ENCODE data around the gene MAST4.

Gene MAST4

DNA sequence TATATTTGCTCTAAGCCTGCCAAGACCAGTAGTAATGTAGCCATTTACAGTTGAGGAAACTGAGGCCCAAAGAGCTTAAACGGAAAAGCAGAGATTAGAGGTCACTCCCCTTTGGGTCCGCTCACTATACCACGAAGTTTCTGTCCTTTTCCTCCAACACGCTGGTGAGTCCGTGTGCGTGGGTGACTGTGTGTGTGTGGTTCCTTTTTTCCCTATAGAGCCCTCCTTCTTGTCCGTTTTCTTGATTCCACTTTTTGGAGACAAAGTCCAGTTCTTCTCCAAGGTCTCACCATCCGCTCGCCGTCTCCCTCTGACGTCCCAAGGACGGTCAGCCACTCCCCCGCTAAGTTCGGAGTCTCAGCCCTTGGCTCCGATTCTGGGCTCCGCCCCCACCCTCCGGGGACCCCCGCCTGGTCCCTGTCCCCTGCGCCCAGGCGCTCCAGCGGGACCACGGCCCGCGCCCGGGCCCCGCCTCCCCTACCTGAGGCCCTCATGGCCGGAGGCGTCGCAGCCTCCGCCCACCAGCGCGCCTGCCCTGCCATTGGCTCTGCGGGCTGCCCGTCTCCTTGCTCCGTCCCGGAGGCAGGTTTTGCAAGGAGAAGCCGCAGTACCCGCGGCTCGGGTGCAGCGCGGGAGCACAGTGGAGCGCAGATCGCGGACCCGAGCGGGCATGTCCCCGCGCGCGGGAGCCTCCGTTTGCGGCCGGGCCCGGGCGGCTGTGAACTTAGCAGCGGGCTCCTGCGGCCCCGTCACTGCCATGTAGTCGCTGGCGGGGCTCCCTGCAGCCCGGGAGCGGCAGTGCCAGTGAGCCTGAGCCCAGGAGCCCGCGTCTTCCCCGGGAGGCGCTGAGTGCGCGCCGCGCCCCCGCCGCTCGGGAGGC is at the start of gene MAST4:
TSS of gene MAST4 (plus strand) at position 638 of the 880 bp plus-strand sequence. CDS start 263 bp downstream, outside the sequence.
- peak; percentile 88 for DNase-seq (ENCODE audit: low spot score)

DNA sequence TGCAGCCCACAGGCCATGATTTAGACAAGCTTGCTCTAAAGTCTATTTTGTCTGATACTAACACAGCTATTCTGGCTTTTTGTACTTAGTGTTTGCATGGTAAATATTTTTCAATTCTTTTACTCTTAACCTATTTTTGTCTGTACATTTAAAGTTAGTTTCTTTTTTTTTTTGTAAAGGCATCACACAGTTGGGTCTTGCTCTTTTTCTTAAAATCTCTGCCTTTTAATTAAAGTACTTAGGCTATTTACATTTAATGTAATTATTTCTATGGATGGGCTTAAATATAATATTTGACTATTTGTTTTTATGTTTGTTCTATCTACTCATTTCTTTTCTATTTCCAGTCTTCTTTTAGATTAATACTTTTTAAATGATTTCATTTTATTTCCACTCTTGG is 49.7 kb upstream of the MAST4 start:
- no peak for DNase-seq (ENCODE audit: low spot score)

DNA sequence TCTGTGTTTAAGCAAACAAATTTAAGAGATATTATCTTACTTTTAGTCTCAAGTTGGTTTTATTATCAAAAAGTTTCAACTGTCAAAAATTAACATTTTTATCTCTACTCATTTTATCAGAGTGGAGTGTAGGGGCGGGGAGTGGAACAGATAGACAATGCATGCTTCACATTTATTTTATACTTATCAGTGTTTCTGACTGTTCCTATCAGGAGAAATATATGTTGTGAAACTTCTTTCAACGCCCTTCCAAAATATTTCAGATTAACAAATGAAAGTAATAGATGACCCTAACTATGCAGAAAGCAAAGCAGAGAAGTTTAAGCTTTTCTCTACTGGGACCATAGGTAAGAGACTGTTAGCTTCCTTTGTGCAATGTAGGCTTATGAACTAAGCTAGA is 44.9 kb upstream of the MAST4 start:
- DNase-seq (ENCODE audit: low spot score) = no peak

DNA sequence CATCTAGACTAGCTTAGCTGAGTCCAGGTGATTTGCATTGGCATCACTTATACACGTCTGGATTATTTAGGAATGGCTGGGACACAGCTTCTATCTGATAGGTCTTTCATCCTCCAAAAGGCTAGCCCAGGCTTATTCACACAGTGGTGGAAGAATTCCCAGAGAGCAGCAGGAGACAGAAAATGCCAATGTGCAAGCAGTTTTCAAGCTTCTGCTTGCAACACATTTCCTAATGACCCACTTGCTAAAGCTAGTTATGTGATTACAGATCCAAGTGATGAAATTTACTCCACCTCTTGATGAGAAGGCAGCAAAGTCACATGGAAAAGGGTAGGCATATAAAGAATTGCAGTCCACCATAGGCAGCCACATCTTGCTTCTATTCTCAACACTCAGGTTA is 44.2 kb upstream of the MAST4 start:
- DNase-seq (ENCODE audit: low spot score) = no peak

DNA sequence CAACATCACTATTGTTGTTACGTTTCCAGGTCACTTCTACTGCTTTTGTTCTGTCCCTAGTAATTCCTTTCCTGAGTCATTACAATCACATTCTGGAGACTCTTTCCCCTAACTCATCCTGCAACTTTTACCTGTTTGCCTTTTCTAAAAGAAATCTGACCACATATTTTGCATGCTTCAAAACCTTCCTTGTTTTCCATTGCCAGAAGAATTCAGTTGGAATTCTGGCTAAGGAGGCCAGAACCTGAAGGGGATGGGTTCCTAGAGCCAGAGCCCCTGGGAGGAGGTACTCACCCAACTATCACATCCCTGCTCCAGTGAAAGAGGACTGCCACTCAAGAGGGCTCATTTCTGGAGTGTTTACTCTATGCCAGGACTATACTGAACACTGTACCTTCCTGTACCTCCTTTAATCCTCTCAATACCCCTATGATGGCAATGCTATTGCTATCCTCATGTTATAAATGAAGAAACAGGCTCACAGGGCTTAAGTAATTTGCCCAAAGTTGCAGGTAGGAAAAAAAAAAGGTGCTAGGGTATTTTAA is 42.8 kb upstream of the MAST4 start:
- no peak for DNase-seq (ENCODE audit: low spot score)

DNA sequence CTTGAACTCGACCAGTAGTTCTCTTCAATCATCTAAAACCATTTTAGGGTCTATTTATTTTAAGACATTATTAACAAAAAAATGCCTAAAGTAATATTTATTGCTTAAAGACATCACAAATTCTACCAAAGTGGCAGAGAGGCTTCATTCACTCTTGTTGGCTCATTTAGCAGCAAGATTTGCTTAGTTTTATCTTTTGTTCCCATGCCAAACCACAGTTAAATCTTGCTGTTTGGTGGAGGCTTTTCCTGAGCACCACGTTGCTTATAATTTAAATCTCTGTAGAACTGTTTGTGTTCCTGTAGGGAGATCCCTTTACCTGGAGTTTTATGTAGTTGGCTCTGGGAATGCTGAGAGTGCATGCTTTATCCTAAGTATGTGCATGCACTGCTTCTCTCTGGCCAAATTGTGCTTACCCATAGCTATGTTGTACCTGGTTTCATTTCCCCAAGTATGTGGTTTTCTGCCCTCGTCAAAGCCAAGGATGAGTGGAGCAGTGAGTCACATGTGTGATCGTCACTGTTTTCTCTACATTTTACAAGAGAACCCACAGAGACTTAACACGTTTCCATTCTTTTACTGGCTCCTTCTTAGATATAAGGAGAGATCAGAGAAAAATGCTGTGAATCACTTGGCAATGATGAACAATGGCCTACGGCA is 42.1 kb upstream of the MAST4 start:
- no peak for DNase-seq (ENCODE audit: low spot score)

DNA sequence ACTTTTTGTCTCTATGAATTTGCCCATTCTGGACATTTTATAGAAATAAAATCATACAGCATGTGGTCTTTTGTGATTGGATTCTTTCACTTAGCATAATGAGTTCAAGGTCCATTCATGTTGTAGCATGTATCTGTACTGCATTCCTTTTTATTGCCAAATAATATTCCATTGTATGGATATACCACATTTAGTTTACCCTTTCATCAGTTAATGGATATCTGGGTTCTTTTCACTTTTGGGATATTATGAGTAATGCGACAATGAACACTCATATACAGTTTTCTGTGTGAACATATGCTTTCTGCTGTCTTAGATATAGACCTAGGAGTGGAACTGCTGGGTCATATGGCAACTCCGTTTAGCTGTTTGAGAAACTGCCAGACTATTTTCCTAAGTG is 41.3 kb upstream of the MAST4 start:
- no peak for DNase-seq (ENCODE audit: low spot score)

DNA sequence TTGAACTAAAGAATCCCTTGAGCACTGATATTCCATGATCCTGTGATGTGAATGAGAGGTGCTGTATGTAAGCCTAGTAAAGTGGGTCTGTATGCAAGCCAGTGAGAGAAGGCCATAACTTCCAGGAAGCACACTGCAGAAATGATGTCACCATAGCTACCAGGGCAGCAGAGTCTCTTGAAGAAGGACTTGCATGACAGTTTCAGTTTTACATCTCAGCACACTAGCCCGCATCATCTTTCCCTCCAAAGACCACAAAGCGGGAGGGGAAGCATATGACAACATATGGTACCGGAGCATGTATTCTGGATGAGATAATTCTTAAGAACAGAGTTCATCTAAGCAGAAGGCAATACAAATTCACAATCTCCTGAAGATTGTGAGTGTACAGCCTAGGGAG is 37.6 kb upstream of the MAST4 start:
- DNase-seq (ENCODE audit: low spot score) = no peak

DNA sequence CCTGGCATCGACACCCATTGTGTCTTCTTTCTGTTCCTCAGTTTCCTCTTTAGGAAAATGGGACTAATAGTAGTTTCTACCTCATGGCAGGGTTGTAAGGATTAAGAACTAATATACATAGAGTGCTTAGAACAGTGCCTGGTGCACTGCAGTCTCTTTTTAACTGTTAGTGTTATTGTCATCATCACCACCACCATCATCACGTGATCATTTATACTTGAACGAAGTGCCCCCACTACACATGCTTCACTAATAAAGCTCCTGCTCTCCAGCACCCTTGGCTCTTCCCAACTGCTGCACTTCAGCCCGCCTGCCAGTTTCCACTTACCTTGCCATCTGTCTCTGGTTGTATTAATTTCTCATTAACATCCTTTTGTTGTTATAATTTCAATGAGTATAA is 35.8 kb upstream of the MAST4 start:
- DNase-seq (ENCODE audit: low spot score) = no peak

DNA sequence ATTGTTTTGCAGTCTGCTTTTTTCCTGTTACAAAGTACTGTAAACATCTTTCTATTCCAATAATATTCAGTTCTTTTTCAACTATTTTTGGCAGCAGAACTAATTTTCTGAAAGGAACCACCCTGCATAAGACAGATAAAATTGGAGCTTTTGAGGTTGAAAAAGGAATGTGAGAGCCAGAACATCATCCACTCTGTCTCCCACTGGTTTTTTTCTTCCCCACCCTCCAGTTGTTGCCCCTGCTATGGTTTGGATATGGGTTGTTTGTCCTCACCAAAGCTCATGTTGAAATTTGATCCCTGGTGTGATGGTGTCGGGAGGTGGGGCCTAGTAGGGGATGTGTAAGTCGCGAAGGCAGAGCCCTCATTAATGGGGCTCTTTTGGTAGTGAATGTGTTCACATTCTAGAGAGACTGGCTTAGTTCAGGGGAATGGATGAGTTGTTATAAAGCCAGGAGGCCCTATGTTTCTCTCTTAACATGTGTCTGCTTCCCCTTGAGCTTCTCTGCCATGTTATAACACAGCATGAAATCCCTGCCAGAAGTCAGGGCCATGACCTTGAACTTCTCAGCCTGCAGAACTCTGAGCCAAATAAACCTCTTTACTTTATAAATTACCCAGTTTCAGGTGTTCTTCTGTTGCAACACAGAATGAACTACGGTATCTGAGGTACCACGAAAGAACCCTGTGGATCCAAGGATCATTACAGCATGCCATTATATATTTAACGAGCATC is 34.8 kb upstream of the MAST4 start:
- DNase-seq (ENCODE audit: low spot score) = no peak

DNA sequence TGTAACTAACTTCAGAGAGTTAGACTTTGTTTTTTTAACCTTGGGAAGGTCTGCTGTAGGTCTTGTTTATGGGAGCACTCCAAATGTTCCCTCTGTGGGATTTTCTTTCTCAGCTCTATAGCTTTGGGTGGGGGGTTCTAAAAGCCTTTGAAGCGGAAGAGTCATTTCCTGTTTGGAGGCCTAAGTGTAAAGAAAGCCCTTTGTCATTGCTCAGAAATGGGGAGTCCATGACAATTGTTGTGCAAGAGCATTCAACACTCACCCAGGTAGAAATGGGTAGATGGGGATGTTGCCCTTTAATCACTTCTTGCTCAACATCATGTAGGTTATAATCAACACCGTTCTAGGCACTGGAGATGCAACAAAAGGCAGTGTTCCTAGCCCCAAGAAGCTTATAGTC is 30.3 kb upstream of the MAST4 start:
- DNase-seq (ENCODE audit: low spot score) = no peak

DNA sequence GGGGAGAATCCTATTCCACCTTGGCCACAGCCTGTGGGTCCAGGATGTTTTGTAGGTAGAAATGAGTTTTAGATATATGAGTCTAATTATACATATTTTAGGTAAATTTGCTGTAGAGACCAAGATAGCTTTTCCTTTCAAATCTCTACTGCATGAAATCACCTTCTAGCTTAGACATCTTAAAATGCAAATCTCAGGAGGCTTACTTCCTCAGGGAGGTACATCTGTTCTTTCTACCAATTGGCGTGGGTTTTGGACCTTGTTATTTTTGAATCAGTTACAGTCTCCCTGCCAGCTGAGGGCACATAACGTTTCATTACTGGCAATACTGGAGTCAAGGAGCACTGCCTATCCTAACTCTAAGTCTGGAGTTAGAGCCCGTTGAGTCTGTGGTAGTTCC is 28.7 kb upstream of the MAST4 start:
- no peak for DNase-seq (ENCODE audit: low spot score)

DNA sequence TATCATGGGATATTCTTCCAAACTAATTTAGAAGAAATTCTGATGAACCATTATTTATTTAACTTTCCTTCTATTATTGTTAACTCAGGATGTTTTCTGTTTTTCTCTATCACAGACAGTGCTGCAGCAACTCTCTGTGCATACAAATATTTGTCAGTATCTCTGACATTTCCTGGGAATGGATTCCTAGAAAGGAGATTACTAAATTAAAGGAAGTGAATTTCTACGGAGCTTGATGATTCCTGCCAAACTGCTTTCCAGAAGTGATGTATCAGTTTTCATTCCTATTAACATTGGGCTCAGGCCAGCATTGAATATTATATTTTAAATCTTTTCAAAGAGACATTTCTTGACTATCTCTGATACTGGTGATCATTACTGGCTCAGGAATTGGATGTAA is 26.0 kb upstream of the MAST4 start:
- no peak for DNase-seq (ENCODE audit: low spot score)

DNA sequence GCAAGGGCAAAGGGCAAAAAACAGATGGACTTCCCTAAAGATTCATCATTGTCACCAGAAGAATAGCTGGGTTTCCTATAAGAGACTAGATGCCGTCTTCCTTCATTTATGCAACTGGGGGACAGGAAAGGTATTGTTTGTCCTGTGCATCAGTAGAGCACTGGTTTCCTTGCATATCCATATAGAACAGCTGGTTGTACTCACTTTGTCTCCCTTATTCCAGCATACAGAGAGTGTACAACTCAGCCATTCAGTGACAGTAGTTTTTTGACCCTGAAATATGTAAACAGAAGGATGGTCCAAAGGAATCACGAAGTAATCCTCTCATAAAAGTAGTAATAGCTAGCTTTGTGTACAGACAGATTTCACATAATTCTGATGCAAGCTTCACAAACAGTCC is 22.5 kb upstream of the MAST4 start:
- DNase-seq (ENCODE audit: low spot score) = no peak

DNA sequence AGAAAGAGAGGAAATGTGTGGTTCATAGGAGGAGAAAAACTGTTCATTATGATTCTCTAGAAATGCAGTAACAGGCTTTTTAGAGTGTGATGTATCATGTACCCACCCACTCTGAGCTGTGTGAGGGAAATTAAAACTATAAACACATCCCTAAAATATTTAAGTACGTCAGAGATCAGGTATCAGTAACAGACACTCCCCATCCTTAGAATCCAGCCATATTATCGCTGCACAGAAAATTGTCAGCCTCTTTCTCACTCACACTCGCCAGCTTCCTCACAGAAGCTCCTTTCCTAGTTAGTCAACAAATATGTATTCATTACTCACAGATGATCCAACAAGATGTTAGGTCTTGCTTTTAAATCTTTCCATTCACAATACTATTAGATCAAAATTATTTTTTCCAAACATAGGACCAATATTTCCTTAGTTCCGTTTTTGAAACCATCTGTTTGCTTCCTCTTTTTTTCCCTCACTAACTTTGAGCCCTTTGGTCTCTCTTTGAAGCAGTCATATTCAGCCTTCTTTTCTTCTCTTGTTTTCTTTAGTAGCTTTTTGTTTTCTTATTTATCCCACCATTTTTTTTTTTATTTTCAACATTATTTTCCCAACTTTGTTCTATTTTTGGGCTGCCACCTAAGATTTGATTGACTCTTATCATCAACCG is 13.6 kb upstream of the MAST4 start:
- DNase-seq (ENCODE audit: low spot score) = no peak

DNA sequence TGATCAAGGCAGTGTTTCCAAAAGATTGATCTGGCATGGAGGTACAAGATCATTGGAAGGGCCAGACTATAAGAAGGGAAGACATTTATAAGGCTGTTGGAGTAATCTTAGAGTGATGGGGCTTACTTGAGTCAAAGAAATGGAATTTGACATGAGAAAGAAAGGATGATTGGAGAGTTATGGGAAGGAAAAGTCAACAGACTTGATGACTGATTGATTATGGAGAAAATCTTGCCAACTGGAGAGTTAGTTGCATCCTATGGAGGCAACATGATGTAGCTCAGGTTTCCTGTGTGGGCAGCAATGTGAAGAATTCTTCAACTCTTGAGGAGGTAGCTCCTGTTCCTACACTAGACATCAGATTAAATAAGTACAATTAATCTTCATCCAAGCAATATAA is 10.9 kb upstream of the MAST4 start:
- no peak for DNase-seq (ENCODE audit: low spot score)

DNA sequence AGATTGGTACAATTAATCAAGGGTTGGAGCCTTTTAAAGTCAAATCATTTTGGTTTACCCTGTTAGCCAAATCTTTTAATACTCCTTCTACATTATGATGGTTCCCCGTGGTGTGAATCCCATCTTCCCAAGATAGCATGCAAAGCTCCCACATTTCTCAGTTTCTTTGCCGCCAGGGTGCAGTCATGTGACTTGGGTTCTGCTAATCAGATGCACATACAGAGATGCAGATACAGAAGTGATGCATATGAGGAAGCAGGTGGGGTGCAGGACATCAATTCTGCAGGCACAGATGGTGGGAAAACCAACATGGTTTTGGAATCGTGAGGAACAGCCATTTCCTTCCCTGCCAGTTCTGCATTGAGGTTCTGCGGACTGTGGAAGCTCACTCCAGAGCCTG is 8.4 kb upstream of the MAST4 start:
- no peak for DNase-seq (ENCODE audit: low spot score)

DNA sequence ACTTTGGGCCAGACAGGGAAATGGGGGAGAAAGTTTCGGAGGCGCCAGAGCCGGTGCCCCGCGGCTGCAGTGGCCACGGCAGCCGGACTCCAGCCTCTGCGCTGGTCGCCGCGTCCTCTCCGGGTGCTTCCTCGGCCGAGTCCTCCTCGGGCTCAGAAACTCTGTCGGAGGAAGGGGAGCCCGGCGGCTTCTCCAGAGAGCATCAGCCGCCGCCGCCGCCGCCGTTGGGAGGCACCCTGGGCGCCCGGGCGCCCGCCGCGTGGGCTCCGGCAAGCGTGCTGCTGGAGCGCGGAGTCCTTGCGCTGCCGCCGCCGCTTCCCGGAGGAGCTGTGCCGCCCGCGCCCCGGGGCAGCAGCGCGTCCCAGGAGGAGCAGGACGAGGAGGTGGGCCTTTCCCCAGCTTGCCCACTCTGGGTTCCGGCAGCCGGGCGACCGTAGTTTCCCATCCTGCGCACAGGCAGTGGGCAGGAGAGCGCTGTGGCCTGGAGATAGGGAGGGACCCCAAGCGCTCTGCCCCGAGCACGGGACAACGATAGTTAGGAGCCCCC is 516 bp downstream of the MAST4 start:
- peak; percentile 16 for DNase-seq (ENCODE audit: low spot score)

DNA sequence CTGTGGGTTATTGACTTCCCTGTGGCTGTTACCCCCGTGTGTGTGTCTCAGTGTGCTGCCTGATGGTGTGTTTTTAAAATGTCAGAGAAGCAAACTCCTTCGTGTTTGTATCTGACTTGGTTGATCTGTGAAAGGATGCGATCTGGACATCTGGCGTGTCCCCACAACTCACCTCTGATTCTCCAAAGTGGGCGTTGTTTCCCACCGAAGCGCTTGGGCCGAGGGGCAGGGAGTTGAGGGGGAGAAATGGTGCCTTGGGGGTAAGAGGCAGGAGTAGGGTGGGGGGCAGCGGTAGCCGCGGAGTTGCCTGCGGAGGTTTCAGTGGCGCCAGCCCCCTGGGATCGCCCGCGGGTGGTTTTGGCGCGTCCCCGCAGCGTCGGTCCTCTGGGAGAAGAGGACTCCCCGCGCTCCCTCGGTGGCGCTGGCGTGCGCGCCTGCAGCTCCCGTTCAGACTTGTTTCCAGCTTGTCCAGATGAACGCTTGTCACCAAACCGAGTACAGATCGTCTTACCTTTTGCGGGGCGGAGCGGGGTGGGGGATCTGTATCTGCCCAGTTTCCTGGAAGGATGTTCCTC is 1.1 kb downstream of the MAST4 start:
- peak; percentile 39 for DNase-seq (ENCODE audit: low spot score)

DNA sequence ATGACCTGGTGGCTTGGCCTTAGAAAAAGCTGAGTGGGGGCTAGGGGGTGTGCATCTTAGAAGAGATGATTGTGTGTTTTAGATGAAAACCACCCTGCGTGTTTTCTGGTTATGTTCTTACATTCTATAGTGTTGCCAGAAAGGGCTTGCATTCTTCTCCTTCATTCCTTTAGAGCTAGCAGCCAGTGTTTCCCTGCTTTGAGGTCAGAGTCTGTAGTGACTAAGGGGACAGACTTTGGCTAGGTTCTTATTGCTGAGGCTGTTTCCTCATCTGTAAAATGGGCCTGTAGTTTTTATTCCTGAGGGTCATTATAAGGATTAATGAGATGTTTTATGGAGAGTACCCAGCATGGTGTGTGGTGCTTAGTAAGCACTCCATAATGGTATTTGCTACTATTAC is 6.4 kb downstream of the MAST4 start:
- no peak for DNase-seq (ENCODE audit: low spot score)

DNA sequence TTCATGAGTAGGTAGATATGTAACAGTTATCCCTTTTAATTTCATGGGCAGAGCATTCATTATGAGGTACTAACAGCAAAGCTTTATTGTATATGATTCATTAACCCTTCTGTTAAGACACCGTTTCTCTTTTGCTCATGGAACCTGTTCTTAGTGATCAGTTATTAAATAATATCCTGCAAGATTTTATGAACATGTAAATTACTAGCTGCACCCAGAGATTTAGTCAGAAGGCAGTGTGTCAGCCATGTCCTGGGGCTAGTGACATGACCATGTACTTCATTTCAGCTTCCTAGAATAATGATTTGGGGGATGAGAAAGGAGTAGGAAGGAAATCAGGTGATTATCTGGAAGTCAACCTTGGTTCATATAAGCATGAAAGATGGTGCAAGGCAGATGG is 7.0 kb downstream of the MAST4 start:
- DNase-seq (ENCODE audit: low spot score) = no peak

DNA sequence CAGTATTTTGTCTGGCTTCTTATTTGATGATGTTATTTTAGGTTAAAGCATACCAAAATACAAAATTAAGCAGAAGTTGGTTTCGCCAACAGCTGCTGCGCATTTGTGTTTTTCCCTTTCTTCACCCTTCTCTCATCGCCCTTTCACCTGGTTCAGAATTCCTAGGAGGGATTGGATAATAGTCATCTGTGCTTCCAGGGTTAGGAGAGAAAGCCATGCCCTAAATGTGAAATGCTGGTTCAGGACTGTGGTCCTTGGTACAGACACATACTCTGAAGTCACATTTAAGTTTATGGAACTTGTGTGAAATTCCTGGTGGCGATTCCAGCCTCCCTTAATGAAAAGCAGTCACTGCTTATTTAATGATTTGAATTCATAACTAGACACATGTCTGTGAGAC is 7.7 kb downstream of the MAST4 start:
- no peak for DNase-seq (ENCODE audit: low spot score)
